Activated CD4-positive, alpha-beta T cell treated with anti-CD3 and anti-CD28 coated beads, Interleukin-2, amount 50 U/mL, for 4 hours (primary cell): ENCODE measurements around the gene ATXN7L1.
"Not testable (repeated sequence)": the region's sequence is repeated elsewhere in the genome, so short reads cannot be mapped to it uniquely, and the experiment has no call there.

Experiments
- DNase-seq, 2 experiments: peaks; one replicate each; pipeline ENCODE4 v3.0.0-alpha.2; 2020

The ATXN7L1 gene

GRCh38 chr7:105731042-105731441, 145.4 kb downstream of the ATXN7L1 start:
- DNase-seq: no peak

DNA sequence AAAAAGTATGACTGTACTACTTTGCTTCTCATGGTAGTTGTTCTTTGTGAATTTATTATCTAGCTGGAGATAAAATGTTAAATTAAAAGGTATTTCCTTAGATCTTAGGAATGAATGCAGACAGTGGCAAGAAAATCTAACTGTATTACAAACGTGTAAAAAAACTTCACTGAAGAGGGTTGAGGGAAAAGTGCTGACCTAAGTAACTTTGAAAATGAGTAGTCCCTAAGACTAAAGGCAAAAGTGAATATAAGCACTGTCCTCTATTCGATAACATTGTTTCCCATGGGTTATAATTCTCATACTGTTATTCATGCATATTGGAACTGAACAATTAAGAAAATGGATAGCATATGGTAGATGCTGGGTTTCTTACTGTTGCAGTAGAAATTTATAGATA, 148.4 kb downstream of the ATXN7L1 start:
- DNase-seq: no peak

DNA sequence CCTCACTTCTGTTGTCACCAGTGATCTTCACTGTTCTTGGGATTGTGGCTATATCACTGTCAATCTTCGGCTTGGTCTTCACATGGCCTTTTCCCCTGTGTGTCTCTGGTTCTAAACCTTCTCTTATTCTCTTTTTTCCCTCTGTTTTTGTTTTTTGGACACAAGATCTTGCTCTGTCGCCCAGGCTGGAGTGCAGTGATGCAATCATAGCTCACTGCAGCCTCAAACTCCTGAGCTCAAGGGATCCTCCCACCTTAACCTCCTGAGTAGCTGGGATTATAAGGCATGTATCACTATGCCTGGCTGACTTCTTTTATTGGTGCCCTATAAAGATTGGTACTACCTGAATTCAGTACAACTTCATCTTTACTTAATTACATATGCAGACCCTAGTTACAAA, 151.7 kb downstream of the ATXN7L1 start:
- no peak for DNase-seq

DNA sequence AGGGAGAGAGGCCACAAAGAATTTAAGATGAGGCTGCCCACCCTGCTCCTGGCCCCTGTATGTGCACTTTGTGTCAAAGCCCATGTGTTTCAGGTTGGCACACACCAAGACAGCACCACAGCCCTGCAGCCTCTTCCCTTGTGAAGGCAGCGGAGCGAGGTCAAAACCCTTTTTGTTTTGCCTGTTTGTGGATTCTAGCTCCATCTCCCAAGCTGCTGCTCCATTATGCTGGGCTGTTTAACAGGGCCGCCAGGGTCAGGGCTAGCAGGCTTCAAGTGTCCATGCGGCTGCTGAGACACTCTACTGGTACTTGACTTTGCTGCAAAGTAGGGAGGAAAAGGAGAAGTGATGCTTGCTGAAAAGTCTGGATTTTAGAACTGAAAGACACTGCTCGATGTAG, 152.8 kb downstream of the ATXN7L1 start:
- no peak for DNase-seq

- DNase-seq: no peak
Observed at GRCh38 chr7:105721571-105722104, 154.8 kb downstream of the ATXN7L1 start.

GRCh38 chr7:105719919-105720318, 156.5 kb downstream of the ATXN7L1 start:
- DNase-seq: no peak

DNA sequence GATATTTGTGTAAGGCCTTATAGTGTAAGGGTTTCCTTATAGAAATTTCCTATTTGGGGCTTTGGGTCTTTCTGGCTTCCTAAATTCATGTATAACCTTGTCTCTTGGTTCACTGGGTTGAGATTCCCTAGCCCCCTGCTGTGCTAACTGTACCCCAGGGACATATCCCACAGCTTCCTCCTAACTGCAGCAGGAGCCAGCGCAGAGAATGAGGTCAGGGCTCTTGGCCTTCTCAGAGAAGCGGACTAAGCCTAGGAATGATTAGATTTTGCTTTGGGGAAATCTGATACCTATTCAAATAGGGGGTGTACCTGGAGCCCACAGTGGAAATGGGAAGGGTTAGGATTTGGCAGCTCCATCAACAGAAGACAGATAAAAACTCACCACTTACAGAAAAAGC, 157.0 kb downstream of the ATXN7L1 start:
- DNase-seq: no peak

- no peak for DNase-seq
Observed at GRCh38 chr7:105718511-105718925, 157.9 kb downstream of the ATXN7L1 start.

GRCh38 chr7:105715528-105715927, 160.9 kb downstream of the ATXN7L1 start:
- DNase-seq: no peak

DNA sequence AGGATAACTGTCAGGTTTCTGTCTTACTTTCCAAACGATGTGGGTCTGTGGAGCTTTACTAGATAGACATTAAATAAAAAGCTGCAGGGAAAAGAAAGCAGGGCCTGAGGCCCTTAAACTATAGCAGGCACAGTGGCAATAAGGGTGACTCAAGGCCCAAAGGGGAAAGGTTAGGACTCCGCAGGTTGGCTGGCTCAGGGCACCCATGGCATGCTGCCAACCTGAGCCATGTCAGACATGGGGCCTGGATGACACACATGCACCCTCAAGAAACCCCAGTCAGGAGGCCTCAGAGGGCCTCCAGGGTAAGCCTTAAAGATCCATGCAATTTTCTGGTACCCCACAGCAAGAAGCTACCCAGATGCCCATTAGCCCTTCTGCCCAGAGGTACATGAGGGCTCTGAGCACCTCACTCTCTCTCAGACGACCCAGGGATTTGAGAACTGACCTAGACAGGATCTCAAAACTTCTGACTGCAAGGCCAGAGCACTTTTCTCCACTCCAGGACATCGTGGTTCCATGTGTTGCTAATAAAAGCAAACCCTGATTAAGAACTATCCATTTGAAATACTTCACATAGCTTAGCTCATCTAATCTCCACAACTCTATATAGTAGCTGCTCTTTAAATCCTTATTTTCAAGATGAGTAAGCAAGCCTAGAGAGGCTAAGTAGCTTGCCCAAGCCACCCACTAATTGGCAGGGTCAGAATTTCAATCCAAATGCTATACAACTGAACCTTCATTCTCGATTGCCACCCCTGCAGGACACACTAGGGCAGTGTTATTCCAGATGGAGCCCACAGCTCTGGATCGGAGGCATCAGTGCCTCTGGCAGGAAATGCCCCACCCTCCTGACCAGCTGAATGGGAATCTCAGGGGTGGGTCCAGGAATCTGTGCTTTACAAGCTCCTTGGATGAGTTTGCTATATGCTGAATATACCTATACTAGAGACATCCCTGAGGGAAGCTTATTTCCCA, 162.6 kb downstream of the ATXN7L1 start:
- DNase-seq: no peak

GRCh38 chr7:105712877-105713276, 163.5 kb downstream of the ATXN7L1 start:
- DNase-seq: no peak

- no peak for DNase-seq
Observed at GRCh38 chr7:105711726-105712402, 164.5 kb downstream of the ATXN7L1 start.

- DNase-seq: not testable (repeated sequence)
Observed at GRCh38 chr7:105710720-105711119, 165.7 kb downstream of the ATXN7L1 start.

DNA sequence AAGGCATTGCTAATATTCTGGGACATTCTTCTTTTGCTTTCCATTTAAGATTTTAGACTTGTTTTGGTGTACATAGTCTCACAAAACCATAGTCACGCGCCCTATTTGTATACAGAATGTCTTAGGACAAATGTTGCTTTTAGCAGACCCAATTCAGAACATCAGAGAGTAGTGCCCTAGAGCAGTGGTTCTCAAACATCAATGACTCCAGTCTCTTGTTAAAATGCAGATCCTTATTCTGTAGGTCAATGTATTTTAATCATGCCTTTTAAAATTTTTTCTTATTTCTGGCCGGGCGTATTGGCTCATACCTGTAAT, 167.7 kb downstream of the ATXN7L1 start:
- no peak for DNase-seq

DNA sequence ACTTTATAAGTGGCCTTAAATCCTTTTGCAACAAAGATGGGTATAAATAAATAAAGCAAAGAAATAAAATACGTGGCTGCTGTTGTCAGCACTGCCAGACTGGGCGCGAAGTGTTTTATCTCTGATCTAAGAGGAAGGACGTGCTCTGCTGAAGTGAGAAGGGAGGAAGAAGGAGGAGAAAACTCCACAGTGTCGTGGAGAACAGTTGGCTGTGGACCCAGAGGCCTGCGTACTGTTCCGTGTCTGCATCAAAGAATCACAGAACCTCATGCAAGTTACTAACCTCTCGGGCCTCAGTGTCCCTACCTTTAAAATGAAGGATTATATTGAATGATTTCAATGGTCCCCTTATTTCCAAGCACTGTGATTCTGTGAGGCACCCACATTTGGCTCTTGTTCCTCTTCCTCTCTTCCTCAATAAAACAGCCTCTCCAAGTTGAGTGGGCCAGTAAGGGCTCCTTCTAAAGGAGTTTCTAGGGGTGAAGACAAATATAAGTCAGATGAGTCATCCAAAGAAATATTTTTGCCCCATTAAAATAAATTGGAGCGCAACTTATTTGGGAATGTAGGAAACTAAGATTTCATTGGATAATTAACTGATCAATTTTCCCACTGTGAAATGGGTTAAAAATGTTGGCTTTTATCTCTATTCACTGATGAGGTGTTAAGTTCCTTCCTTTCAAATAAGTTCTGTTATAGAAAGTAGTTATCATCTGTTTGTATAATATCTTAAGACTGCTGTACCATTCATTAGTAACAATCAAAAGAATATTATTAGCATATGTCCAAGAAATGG, 168.2 kb downstream of the ATXN7L1 start:
- DNase-seq: no peak

DNA sequence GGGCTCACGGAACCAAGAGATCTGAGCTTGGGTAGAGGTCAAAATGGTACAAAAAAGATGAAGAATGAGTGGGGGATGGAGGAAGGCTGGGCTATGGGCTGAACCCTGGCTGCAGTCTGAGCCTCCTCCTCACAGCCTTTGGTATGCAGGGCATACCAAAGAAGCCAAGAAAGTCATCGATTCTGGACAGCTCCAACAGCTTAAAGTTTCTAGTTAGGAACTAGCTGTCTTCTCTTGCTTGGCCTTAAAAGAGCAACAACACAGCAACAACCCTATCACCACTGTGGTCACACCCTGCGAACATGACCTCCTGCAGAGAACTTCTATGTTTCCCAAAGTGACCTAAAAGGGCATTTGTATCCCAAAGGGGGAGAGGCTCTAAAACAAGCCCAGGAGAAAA, 169.0 kb downstream of the ATXN7L1 start:
- DNase-seq: no peak

GRCh38 chr7:105705427-105705826, 171.0 kb downstream of the ATXN7L1 start:
- DNase-seq: no peak

DNA sequence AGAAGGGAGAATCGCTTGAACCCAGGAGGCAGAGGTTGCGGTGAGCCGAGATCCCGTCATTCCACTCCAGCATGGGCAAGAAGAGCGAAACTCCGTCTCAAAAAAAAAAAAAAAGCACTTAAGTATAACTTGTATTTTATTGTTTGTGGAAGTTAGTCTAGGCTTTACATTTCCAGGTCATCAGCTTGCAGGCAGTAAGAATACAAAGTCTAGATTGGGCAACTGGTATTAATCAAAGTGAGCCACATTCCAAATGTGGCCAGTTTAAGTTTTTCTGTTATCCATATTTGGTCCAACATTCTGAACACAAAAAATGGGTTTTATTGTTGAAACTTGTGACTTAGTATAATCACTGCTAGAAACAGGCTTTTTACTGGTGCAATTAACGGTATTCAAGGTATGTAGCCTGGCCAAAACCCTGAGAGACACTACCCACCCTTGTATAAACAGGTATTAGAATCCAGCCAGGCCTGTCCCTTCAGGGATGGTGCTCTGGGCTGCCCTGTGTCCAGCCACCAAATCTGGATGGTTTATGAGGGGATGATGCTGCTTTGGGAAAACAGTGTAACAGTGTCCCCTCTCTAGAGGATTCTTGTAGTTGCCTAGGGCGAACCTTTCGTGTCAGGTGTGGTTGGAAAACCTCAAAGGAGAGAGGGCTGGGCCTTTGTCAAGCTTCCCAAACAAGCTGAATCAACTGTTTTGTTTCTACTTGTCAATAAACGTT, 173.0 kb downstream of the ATXN7L1 start:
- DNase-seq: no peak

GRCh38 chr7:105699568-105700236, 176.7 kb downstream of the ATXN7L1 start:
- no peak for DNase-seq

DNA sequence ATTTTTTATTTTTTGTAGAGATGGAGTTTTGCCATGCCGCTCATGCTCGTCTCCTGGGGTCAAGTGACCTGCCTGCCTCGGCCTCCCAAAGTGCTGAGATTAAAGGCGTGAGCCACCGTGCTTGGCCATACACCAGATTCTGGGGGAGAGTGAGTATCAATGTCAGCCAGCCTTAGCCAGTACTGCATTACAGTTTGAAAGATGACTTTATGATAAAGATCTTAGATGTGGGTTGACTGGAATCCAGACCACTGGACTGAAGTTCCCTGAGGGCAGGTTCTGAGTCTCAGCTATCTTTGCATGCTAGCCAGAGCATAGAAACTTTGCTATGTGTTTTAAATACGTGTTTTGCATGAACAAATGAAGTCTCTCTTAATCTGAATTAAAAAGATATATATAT, 177.9 kb downstream of the ATXN7L1 start:
- DNase-seq: no peak

- DNase-seq: no peak
Observed at GRCh38 chr7:105697753-105698152, 178.6 kb downstream of the ATXN7L1 start.

- not testable (repeated sequence) for DNase-seq
Observed at GRCh38 chr7:105697169-105697568, 179.2 kb downstream of the ATXN7L1 start.
